DOHH2 (cell line): ENCODE results near the gene PAQR4.

ENCODE experiments used
- H3F3A ChIP-seq: fragments of 200-600 bp; sonication (generic), shearing (Covaris generic); 2 replicates; pipeline ENCODE4 v1.6.0; 2016; ENCODE audit warnings: antibody characterized with exemption, mild to moderate bottlenecking; ENCODE audit not compliant: control insufficient read depth, insufficient read depth
- H3K27ac ChIP-seq: fragments of 200-600 bp; sonication (generic); 2 replicates; pipeline ENCODE4 v1.5.1; 2014; ENCODE audit warnings: low read depth, mild to moderate bottlenecking, low read length, moderate library complexity
- H3K27me3 ChIP-seq: fragments of 200-600 bp; sonication (generic); 2 replicates; pipeline ENCODE4 v1.6.1; 2014; ENCODE audit warnings: mild to moderate bottlenecking, low read length, mixed read lengths; ENCODE audit not compliant: control insufficient read depth
- H3K36me3 ChIP-seq: fragments of 200-600 bp; sonication (generic); 2 replicates; pipeline ENCODE4 v1.6.1; 2014; ENCODE audit warnings: mild to moderate bottlenecking, low read length, moderate library complexity, mixed read lengths; ENCODE audit not compliant: control insufficient read depth
- H3K4me1 ChIP-seq: fragments of 200-600 bp; sonication (generic); 2 replicates; pipeline ENCODE4 v1.6.1; 2014; ENCODE audit warnings: mild to moderate bottlenecking, low read length, mixed read lengths; ENCODE audit not compliant: control insufficient read depth
- H3K4me2 ChIP-seq: fragments of 200-600 bp; sonication (generic); 2 replicates; pipeline ENCODE4 v1.6.0; 2014; ENCODE audit warnings: mild to moderate bottlenecking, low read length, moderate library complexity
- H3K4me3 ChIP-seq: fragments of 200-600 bp; sonication (generic); 2 replicates; pipeline ENCODE4 v1.5.1; 2014; ENCODE audit warnings: mild to moderate bottlenecking, low read length, mixed read lengths
- H3K79me2 ChIP-seq: fragments of 200-600 bp; sonication (generic); 2 replicates; pipeline ENCODE4 v1.6.1; 2014; ENCODE audit warnings: mild to moderate bottlenecking, low read length, mixed read lengths; ENCODE audit not compliant: control insufficient read depth
- H3K9me2 ChIP-seq: fragments of 200-600 bp; sonication (generic); replicated peaks from 2 replicates; pipeline ENCODE4 v1.6.1; 2014; ENCODE audit warnings: mild to moderate bottlenecking, low read length, mixed read lengths; ENCODE audit not compliant: control insufficient read depth
- H3K9me3 ChIP-seq: fragments of 200-600 bp; sonication (generic); 2 replicates; pipeline ENCODE4 v1.6.1; 2014; ENCODE audit warnings: antibody characterized with exemption, low read length, mixed read lengths; ENCODE audit not compliant: control insufficient read depth, insufficient read depth
- H4K20me1 ChIP-seq: fragments of 200-600 bp; sonication (generic); 2 replicates; pipeline ENCODE4 v1.6.0; 2014; ENCODE audit warnings: low read depth, mild to moderate bottlenecking, antibody characterized with exemption, low read length, moderate library complexity; ENCODE audit not compliant: control insufficient read depth, insufficient read depth
- EZH2phosphoT487 ChIP-seq: fragments of 200-600 bp; sonication (generic); IDR thresholded peaks from 2 replicates; pipeline ENCODE4 v1.6.1; 2017; ENCODE audit warnings: borderline replicate concordance, mild to moderate bottlenecking, antibody characterized with exemption, low read length, moderate library complexity, mixed read lengths
- TF ChIP-seq, protein P1 (sequence below): fragments of 200-600 bp; sonication (generic); IDR thresholded peaks from one replicate; pipeline ENCODE4 v1.5.1; 2014; ENCODE audit warnings: antibody characterized with exemption, mild to moderate bottlenecking, low read depth, low read length; ENCODE audit not compliant: poor library complexity, severe bottlenecking

Gene PAQR4

DNA sequence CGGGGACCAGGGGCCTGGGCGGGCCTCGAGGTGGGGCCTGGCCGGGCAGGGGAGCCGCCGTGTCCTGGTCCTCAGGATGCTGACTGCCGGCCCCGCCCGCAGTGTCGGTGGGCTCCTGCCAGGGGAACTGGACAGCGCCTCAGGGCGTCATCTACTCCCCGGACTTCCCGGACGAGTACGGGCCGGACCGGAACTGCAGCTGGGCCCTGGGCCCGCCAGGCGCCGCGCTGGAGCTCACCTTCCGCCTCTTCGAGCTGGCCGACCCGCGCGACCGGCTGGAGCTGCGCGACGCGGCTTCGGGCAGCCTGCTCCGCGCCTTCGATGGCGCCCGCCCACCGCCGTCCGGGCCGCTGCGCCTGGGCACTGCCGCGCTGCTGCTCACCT is 2.3 kb upstream of the PAQR4 start:
- peaks cover 34% of the 10 kb centered on the region for H3K79me2 ChIP-seq
- no peaks in the 10 kb centered on the region for H3K27me3 ChIP-seq
- TF ChIP-seq, protein P1, sequence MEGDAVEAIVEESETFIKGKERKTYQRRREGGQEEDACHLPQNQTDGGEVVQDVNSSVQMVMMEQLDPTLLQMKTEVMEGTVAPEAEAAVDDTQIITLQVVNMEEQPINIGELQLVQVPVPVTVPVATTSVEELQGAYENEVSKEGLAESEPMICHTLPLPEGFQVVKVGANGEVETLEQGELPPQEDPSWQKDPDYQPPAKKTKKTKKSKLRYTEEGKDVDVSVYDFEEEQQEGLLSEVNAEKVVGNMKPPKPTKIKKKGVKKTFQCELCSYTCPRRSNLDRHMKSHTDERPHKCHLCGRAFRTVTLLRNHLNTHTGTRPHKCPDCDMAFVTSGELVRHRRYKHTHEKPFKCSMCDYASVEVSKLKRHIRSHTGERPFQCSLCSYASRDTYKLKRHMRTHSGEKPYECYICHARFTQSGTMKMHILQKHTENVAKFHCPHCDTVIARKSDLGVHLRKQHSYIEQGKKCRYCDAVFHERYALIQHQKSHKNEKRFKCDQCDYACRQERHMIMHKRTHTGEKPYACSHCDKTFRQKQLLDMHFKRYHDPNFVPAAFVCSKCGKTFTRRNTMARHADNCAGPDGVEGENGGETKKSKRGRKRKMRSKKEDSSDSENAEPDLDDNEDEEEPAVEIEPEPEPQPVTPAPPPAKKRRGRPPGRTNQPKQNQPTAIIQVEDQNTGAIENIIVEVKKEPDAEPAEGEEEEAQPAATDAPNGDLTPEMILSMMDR, result no peak
- TF ChIP-seq EZH2phosphoT487, result no peak
- peak overlapping the region; percentile 86; the same call in 1 of the 2 replicates for H3K27ac ChIP-seq
- peak overlapping the region; percentile 97 for H3K4me2 ChIP-seq
- H3K36me3 ChIP-seq, result peaks cover 38% of the 10 kb centered on the region
- no peaks in the 10 kb centered on the region for H3K9me3 ChIP-seq
- H3F3A ChIP-seq, result peaks cover 27% of the 10 kb centered on the region
- H3K9me2 ChIP-seq, result no peaks in the 10 kb centered on the region
- peak overlapping the region; percentile 92 for H3K4me3 ChIP-seq
- peaks cover 10% of the 10 kb centered on the region for H4K20me1 ChIP-seq
- H3K4me1 ChIP-seq, result peaks cover 72% of the 10 kb centered on the region

DNA sequence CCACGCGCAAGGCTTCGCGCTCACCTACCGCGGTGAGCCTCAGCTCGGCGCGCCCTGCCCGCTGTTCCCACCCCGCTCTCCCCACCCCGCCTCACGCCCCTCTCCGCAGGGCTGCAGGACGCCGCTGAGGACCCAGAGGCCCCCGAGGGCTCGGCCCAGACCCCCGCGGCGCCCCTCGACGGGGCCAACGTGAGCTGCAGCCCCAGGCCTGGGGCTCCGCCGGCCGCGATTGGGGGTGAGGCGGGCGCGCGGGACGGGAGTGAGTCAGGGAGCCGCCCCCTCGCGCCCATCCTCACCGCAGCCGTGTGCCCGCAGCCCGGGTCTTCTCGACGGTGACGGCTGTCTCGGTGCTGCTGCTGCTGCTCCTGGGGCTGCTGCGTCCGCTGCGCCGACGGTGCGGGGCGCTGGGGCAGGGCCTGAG is 1.9 kb upstream of the PAQR4 start:
- peaks cover 38% of the 10 kb centered on the region for H3K79me2 ChIP-seq
- H3F3A ChIP-seq, result peaks cover 29% of the 10 kb centered on the region
- no peak for TF ChIP-seq EZH2phosphoT487
- TF ChIP-seq, protein P1, result no peak
- H3K4me1 ChIP-seq, result peaks cover 72% of the 10 kb centered on the region
- H3K27me3 ChIP-seq, result no peaks in the 10 kb centered on the region
- no peaks in the 10 kb centered on the region for H3K9me2 ChIP-seq
- H4K20me1 ChIP-seq, result peaks cover 10% of the 10 kb centered on the region
- no peaks in the 10 kb centered on the region for H3K9me3 ChIP-seq
- peaks cover 42% of the 10 kb centered on the region for H3K36me3 ChIP-seq
- peak overlapping the region; percentile 92 for H3K4me3 ChIP-seq
- peak overlapping the region; percentile 97 for H3K4me2 ChIP-seq
- H3K27ac ChIP-seq, result peak overlapping the region; percentile 96; the same call in 1 of the 2 replicates

GRCh38 chr16:2967721-2968161 is 1.4 kb upstream of the PAQR4 start:
- Histone ChIP-seq H3K27ac (peak overlapping the region; percentile 96), H3K4me2 (peak overlapping the region; percentile 97), H3K9me2 (no peaks in the 10 kb centered on the region), H3K4me3 (peak overlapping the region; percentile 92), H3K36me3 (peaks cover 47% of the 10 kb centered on the region), H3F3A (peaks cover 29% of the 10 kb centered on the region), H3K27me3 (no peaks in the 10 kb centered on the region), H3K9me3 (no peaks in the 10 kb centered on the region), H3K79me2 (peaks cover 41% of the 10 kb centered on the region), H3K4me1 (peaks cover 72% of the 10 kb centered on the region), H4K20me1 (peaks cover 10% of the 10 kb centered on the region)
- TF ChIP-seq, protein P1, result no peak
- no peak for TF ChIP-seq EZH2phosphoT487
